CD4-positive, alpha-beta T cell treated with Interleukin-15 for 4 hours (primary cell): ENCODE data around the gene KRTAP5-1.
"Not testable (repeated sequence)": the region's sequence is repeated elsewhere in the genome, so short reads cannot be mapped to it uniquely, and the experiment has no call there.

Experiments used
- DNase-seq: peaks from one replicate; pipeline ENCODE4 v3.0.0-alpha.2; 2020; ENCODE audit warnings: low spot score

KRTAP5-1 gene, protein sequence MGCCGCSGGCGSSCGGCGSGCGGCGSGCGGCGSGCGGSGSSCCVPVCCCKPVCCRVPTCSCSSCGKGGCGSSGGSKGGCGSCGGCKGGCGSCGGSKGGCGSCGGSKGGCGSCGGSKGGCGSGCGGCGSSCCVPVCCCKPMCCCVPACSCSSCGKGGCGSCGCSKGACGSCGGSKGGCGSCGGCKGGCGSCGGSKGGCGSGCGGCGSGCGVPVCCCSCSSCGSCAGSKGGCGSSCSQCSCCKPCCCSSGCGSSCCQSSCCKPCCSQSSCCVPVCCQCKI

GRCh38 chr11:1584661-1585370, at the start of gene KRTAP5-1:
TSS of gene KRTAP5-1 (minus strand) at chr11:1585283. CDS start at chr11:1585249, 34 bp downstream.
- not testable (repeated sequence) for DNase-seq

DNA sequence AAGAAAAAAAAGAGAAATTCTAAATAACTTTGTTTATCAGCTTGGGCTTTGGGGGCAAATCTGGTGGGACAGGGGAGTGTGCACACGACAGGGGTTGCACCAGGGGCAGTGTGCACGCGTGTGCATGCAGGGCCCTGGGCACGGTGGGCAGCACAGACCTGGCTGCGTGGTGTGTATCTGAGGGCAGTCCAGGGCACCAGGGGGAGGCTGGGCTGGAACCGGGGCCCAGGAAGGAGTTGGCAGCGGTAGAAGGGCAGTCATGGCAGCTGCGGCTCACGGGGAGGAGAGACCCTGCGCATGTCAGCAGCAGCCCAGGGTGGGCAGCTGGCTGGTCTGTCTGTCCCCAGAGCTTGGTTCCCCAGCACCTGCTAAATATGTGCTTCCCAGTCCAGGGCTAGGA, 48.8 kb upstream of the KRTAP5-1 start:
- no peak for DNase-seq

GRCh38 chr11:1632053-1632714, 47.1 kb upstream of the KRTAP5-1 start:
- no peak for DNase-seq

DNA sequence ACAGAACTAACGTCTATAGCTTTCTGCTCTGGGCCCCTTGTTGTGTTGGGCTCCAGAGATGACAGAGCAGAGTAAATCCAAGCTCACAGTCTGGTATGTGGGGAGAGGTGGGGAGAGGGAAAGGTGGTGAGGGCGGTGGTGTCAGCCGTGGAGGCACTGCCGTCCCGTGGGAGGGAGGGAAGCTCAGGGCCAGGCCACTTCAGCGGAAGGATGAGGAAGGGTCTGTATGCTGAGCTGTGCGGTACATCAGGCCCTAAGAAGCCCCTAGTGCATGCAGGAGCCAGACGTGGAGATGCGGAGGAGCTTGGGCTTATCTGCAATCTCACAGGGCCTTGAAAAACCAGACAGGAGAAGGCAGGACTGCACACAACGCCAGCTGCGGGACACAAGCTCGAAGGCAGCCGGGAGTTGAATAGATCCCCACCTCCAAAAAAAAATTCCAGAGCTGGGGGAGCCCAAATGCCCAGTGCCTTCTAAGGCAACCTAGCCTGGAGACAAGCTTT, 46.0 kb upstream of the KRTAP5-1 start:
- no peak for DNase-seq

DNA sequence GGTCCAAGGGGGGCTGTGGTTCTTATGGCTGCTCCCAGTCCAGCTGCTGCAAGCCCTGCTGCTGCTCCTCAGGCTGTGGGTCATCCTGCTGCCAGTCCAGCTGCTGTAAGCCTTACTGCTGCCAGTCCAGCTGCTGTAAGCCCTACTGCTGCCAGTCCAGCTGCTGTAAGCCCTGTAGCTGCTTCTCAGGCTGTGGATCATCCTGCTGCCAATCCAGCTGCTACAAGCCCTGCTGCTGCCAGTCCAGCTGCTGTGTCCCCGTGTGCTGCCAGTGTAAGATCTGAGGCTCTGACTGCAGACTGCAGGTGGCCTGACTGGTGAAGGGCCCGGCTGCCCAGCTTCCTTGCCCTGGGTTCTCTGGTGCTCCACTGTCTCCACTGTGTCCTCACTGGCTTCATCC, 45.2 kb upstream of the KRTAP5-1 start:
- DNase-seq = no peak

- DNase-seq = no peak
Measured at GRCh38 chr11:1629326-1630185, 44.5 kb upstream of the KRTAP5-1 start, which contains the start of gene KRTAP5-5. TSS of gene KRTAP5-5 (plus strand) at chr11:1629775. CDS start at chr11:1629841, 66 bp downstream.

- peak; percentile 64 for DNase-seq
Measured at GRCh38 chr11:1628506-1629325, 43.6 kb upstream of the KRTAP5-1 start.

GRCh38 chr11:1625541-1625940, 40.5 kb upstream of the KRTAP5-1 start:
- no peak for DNase-seq

DNA sequence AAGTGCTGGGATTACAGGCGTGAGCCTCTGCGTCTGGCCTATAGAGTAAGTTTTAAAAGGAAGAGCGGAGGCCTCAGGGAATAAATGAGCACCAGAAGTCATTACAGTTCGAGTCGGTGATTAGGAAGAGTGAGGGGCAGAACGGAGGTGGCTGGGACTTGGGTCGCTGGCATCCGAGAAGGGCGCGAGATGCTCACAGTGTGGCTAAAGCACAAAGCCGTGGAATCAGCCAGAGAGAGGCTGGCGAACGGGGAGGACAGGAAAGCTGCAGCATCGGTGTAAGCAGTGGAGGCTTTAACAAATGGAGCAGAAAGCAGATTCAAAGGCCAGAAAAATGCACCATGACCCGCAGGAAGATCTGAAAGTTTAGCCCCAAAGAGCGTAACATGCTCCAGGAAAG, 39.5 kb upstream of the KRTAP5-1 start:
- no peak for DNase-seq

- DNase-seq = no peak
Measured at GRCh38 chr11:1623716-1624115, 38.6 kb upstream of the KRTAP5-1 start.

DNA sequence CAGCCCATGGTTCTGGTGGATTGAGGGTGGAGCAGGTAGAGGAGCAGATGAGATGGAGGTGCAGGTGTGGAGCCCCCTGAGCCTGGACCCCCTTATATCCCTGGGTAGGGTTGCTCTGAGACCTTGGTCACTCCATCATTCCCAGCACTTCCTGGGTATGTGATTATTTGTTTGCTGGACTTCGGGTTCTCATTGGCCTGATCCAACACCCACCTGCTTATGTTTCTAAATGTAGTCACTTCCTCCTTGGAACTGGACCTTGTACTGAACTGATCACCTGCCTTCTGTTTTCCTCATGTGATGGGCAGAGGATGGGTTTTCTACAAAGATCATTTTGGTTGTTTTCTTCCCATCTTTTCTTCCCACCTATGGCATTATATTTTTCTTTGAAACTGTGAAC, 37.0 kb upstream of the KRTAP5-1 start, which contains the start of gene KRTAP5-4:
Gene KRTAP5-4 (minus strand): TSS at position 53 of the 400 bp plus-strand sequence. CDS start 45 bp downstream, at position 8.
- DNase-seq = no peak

DNA sequence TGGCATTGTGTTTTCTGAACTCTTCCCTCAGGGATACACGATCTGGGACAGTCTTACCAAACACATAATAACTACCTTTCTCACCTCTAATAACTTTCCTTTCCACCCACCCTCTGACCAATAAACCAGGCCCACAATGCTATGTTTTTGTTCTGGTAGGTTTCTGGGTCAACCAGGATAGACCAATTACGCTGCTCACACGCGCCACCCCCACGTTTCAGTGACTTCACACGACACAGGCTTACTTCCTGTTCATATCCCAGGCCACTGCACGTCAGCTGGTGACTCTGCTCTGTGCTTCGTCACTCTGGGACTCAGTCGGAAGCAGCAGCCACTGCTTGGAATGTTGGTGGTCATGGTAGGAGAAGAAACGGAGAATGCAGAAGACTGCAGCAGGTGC, 34.4 kb upstream of the KRTAP5-1 start:
- DNase-seq = peak; percentile 12

DNA sequence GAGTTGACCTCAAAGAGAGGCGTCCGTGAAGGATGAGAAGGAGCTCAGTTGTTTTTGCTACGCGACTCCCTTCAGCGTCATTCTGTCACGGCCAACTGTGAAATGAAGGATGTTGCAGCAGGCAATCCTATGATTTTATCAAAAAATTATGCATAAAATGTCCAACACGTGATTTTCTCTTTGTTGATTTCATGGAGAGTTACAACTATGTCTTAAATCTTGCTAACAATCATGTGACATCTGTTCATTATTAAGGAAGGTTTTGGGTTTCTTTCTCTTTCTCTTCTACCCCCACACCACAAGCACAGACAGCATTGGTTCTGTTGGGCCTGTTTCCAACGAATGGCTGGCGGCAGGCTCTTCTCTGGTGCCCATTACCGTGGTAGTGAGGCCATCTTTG, 33.1 kb upstream of the KRTAP5-1 start:
- DNase-seq = no peak

DNA sequence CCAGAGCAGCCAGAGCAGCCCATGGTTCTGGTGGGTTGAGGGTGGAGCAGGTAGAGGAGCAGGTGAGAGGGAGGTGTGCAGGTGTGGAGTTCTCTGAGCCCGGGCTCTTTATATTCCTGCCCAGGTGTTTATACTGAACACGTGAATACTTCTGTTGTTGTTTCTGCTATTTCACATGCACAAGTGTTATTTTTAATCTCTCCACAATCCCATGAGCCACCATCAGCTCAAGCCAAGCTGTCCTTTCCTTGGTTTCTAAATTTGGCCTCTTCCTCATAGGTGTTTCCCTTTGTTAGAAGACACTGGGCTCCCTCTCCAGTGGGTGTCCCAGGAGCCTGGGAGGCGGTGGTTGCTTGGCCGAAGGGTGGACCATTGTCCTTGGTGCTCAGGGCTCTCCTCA, 23.3 kb upstream of the KRTAP5-1 start, which contains the start of gene KRTAP5-3:
Gene KRTAP5-3 (minus strand): TSS at position 101 of the 400 bp plus-strand sequence. CDS start 78 bp downstream, at position 23.
- no peak for DNase-seq

- not testable (repeated sequence) for DNase-seq
Measured at GRCh38 chr11:1607901-1608300, 22.8 kb upstream of the KRTAP5-1 start.

DNA sequence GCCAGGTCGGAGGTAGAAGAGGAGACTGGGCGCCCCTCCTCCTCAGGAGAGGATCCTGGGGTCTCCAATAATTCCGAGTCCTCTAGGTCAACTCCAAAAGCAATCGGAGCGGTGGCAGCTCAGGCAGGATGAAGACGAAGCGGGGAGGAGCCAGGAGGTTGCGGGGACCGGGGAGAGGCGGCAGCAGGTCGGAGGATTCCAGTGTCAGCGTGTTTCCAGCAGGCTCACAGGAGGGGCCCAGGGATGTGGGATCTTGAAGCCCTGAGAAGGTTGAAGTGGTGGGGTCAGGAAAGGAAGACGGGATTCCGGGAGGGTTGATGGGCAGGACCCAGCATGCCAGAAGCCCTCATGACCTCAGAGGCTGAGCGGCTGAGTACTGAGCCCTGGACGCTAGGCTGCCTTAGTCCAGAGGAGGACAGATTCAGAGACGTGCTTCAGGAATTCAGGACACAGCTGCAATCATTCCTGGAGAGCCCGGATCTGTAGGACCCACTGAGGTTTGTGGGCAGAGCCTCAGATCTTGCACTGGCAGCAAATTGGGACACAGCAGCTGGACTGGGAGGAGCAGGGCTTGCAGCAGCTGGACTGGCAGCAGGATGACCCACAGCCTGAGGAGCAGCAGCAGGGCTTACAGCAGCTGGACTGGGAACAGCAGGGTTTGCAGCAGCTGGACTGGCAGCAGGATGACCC, 22.2 kb upstream of the KRTAP5-1 start:
- DNase-seq = not testable (repeated sequence)

GRCh38 chr11:1605923-1606322, 20.8 kb upstream of the KRTAP5-1 start:
- DNase-seq = peak; percentile 27

DNA sequence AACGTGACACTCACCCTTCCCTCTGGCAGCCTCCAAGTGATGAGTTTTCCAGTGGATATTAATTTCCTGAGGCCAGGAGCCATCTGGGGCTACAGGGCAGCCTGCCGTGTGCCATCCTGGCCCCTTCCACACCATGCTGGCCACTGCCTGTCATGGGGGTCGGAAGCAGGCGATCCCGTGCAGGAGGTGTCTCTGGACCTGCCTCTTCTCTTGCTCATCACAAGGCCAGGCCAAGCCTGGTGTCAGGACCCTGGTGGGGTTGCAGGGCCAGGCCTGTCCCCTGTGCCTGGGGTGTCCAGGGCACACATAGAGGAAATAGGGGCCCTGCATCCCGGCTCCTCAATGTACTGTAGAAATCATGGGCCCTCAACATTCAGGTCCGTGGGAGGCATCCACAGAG, 19.6 kb upstream of the KRTAP5-1 start:
- no peak for DNase-seq

- no peak for DNase-seq
Measured at GRCh38 chr11:1604181-1604580, 19.1 kb upstream of the KRTAP5-1 start.

DNA sequence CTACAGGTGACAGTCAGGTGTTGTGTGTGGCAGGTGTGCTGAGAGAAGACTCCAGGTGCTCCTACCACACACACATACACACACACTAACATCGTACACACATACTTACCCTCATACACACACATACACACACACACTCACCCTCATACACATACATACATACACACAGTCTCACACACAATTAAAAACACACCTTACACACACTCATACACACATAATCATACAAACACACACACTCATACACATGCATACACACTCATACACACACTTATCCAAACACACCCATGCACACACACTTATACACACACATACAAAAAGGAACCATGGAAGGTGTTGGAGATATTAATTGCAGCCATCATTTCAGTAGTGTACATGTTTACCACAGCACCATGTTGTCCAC, 18.5 kb upstream of the KRTAP5-1 start:
- no peak for DNase-seq
